Erythroblast (primary cell): ENCODE data around the gene ERCC4.

Experiments used
- DNase-seq, 2 experiments: peaks; one replicate each; lab custom pipeline; 2025; lab: John Stamatoyannopoulos, UW
- GATA1 ChIP-seq: IDR thresholded peaks from 2 replicates; pipeline ENCODE4 v1.6.1; 2011; ENCODE audit warnings: low read depth, mild to moderate bottlenecking, control low read depth, low read length, moderate library complexity
- POLR2A ChIP-seq: IDR thresholded peaks from 2 replicates; pipeline ENCODE4 v1.6.1; 2011; ENCODE audit warnings: mild to moderate bottlenecking, low read length

Gene ERCC4

GRCh38 chr16:13902677-13903076 is 17.3 kb upstream of the ERCC4 start:
- no peak for TF ChIP-seq POLR2A
- no peak for TF ChIP-seq GATA1
- DNase-seq, result no peak

- TF ChIP-seq GATA1, result no peak
- TF ChIP-seq POLR2A, result no peak
- DNase-seq, result no peak
Observed at GRCh38 chr16:13904179-13904691, 15.7 kb upstream of the ERCC4 start.

- peak; percentile 19 to 21 for DNase-seq
Observed at GRCh38 chr16:13904822-13905221, 15.1 kb upstream of the ERCC4 start.

- TF ChIP-seq GATA1 (no peak), POLR2A (no peak)
- DNase-seq, result no peak
Observed at GRCh38 chr16:13906168-13907089, 13.5 kb upstream of the ERCC4 start.

GRCh38 chr16:13907431-13907830 is 12.5 kb upstream of the ERCC4 start:
- no peak for DNase-seq
- TF ChIP-seq GATA1 (no peak), POLR2A (no peak)

GRCh38 chr16:13909069-13909468 is 10.9 kb upstream of the ERCC4 start:
- no peak for DNase-seq
- TF ChIP-seq GATA1 (no peak), POLR2A (no peak)

- DNase-seq, result no peak
- TF ChIP-seq POLR2A (no peak), GATA1 (no peak)
Observed at GRCh38 chr16:13909872-13910303, 10.1 kb upstream of the ERCC4 start.

- TF ChIP-seq GATA1 (no peak), POLR2A (no peak)
- no peak for DNase-seq
Observed at GRCh38 chr16:13911306-13911705, 8.6 kb upstream of the ERCC4 start.

- TF ChIP-seq POLR2A (no peak), GATA1 (no peak)
- no peak for DNase-seq
Observed at GRCh38 chr16:13911871-13912270, 8.1 kb upstream of the ERCC4 start.

GRCh38 chr16:13912891-13913290 is 7.1 kb upstream of the ERCC4 start:
- TF ChIP-seq GATA1 (no peak), POLR2A (no peak)

GRCh38 chr16:13913374-13914292 is 6.3 kb upstream of the ERCC4 start:
- no peak for DNase-seq
- no peak for TF ChIP-seq POLR2A
- TF ChIP-seq GATA1, result no peak

More at GRCh38 chr16:13912891-13913290, 7.1 kb upstream of the ERCC4 start:
- no peak for DNase-seq

GRCh38 chr16:13915033-13915635 is 4.8 kb upstream of the ERCC4 start:
- no peak for DNase-seq
- TF ChIP-seq POLR2A (no peak), GATA1 (no peak)

GRCh38 chr16:13919330-13919682 is 648 bp upstream of the ERCC4 start:
- peak; percentile 59 to 67 for DNase-seq

More at GRCh38 chr16:13919330-13919682, 648 bp upstream of the ERCC4 start:
- no peak for TF ChIP-seq GATA1
- no peak for TF ChIP-seq POLR2A
